Stimulated activated CD4-positive, alpha-beta T cell treated with anti-CD3 and anti-CD28 coated beads, Interleukin-12 subunit alpha, Interleukin-12 subunit beta, amount 100 ng/mL, for 4 hours (primary cell): Measurements from ENCODE around the gene MAP3K7.

Experiments used
- DNase-seq: peaks from one replicate; pipeline ENCODE4 v3.0.0-alpha.2; 2020

MAP3K7 gene

DNA sequence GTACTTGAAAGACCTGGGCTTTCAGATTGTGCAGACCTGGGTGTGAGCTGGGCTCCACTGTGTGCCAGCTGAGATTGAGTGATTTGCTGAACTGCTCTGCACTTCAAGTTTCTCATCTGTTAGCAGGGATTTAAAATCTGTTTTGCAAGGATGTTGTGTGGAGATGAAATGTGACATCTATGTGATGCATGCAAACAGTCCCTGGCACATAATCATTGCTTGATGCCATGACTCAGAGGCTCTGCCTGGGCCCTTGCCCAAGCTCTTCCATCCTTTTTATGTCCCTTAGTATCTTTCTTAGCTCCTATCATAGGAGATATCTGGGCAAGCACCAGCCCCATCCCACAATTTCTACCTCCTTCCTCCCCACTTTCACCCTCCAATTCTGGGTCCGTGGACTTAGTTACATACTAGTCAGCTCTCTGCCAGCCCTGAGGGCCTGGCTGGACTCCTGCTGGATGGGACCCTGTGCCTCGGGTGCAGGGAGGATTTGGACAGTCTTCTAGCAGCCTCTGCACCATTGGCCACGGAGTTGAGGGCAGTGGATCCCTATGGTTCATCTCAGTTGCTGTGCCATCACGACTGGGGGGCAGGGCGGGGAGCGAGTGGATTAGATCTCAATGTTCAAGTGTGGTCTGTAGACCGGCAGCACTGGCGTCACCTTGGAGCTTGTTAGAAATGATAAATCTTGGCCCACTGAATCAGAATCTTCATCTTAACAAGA, 103.6 kb downstream of the MAP3K7 start:
- no peak for DNase-seq

DNA sequence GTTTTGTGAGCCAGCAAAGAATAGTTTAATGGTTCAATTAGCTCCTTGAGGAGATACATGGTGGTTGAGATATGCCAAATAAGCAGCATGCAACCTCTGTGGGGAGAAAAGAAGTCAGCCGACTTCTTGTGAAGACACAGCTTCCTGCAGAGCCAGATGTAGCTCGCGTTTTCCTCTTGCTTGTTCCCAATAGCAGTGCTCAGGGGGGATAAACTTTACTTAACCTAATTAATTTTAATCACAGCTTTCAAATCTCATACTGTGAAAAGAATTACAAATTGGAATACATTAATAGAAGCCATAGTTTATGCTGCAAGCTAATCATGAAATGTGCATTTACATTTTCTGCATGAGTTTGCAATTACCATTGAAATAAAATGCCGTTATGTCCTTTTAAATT, 106.2 kb downstream of the MAP3K7 start:
- DNase-seq, result no peak

DNA sequence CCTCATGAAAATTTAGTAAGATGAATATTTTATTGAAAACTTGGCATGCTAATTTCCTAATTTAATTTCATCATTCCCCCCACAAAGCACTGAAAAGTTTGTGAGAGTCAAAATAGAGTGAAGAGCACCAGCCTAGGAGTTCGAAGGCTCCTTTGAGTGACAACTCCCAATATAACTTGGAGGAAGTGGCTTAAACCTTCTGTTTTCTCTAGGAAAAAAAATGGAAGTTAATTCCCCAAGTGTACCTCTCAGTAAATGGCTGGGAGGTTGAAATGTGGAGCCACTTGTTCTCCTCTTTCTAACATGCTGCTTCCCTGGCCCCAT, 107.3 kb downstream of the MAP3K7 start:
- no peak for DNase-seq

DNA sequence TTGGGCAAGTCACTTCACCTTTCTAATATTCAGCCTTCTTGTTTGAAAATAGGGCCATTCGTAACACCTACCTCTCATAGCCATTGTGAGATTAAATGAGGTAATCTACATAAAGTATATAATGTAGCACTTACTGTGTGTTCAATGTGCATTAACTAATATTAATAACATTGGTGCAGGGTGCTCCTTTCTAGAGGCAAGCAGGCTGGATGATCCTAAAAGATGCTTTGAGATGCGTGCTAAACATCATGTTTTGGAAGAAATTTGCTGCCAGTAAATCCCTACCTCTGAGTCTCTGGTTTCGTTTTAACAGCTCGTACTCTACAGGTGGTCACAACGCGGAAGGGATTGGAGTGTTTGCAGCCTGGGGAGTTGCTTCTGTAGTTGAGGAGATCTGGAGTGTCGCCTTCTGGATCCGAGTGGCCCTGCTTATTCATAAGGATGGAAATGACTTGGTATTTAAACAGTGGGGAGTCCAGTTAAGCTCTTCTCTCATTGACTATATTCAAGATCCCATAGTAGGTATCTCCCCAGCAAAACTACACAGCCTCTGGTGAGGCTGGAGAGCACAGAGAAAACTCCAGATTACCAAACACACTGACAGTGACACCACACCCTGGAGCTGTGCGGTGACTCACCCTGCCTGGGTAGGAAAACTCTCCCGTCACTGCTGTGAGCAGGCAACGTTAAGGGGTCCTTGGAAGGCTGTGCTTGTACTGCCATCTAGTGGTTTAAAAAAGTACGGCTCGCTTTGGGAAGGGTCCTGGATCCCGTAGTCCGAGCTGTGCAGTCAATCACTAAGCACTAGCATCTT, 107.9 kb downstream of the MAP3K7 start:
- peak; percentile 71 for DNase-seq

DNA sequence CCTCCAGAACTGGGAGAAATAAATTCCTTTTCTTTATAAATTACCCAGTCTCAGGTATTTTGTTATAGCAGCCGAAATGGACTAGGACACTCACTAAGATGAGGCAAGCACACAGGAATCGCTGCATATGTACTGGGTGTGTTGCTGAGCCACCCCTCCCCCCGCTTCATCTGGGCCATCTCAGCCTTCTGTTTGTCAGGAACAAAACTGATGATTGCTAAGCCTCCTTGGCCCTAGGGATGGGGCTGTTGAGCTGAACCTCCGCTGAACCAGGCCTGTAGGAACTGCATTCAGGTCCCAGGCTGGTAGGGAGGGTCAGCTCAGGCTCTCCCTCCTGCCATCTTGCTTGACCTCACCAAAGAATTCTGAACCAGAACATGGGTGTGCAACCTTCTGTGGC, 108.6 kb downstream of the MAP3K7 start:
- DNase-seq, result no peak

DNA sequence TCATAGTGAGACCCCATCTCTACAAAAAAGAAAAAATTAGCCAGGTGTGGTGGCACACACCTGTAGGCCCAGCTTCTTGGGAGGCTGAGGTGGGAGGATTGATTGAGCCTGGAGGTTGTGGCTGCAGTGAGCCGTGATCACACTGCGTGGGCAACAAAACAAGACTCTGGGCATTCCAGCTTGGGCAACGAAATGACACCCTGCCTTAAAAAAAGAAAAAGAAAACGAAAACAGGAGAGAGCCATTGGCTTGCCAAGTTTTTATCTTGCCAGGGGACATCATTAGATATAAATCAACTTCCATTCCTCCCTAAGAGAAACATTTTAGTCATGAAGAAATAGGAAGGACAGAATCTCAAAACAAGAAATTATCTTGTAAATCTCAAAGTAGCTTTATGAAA, 109.5 kb downstream of the MAP3K7 start:
- DNase-seq, result no peak

DNA sequence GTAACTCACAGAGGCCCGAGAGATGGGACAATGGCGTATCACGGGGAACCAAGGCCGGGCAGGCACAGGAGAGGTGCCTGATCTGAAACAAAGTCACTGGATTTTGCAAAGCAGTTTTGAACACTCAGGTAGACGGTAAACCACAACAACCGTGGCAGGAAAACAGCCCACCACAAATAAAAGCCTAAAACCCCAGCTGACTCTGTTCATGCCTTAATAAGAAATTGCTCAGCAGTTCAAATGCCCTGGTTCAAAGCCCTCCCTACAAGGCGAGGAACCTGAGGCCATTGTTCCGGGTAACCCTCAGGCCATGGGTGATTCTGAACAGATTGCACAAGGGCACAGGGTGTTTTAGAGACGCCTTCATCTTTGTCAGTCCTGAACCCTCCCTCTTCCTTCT, 114.2 kb downstream of the MAP3K7 start:
- no peak for DNase-seq

DNA sequence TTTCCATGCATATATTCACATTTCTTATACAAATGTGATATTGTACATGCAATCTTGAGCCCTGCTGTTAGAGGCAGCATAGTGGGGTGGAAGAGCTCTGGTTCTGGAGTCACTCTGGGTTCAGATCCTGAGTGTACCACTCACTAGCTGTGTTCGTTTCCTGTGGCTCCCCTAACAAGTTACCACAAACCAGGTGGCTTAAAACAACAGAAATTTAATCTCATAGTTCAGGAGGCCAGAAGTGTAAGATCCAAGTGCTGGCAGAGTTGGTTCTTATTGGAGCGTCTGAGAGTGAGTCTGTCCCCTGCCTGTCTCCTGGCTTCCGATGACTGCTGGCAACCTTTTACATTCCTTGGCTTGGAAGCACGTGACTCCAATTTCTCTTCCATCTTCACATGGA, 115.6 kb downstream of the MAP3K7 start:
- DNase-seq, result no peak

DNA sequence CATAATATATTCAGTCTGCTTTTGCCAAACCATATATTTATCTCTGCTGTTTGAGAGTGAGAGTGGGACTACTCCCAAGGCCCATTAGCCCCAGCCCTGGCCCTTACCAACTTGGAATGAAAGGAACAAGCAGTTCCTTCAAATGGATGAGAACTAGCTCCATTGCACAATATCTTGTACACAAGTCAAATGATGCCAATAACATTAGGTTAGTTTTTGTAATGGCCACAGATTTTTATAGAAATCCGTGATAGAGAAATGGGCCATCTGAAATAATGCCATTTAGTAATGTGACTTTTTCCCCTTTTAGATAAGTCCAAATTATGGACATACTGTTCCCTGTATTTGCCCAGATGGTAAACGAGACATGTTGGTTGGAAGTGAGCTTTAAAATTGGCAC, 117.0 kb downstream of the MAP3K7 start:
- no peak for DNase-seq

DNA sequence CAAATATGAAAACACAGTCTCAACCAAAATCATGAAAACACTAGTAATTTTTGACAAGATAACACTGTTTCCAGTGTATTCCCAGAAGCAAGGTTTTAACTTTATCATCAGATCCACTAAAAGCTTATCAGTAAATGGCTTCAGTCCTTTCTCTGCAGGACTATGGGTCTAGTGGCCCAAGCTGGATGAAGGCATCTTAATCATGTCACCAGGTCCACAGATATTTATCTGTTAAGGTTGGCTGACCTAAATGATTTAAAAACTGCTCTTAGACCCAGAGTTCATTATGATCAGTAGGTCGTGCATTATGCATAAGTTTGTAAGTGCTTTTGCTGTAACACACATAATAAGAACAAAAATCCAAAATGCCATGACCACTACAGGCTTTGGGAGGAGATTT, 118.0 kb downstream of the MAP3K7 start:
- DNase-seq, result no peak

DNA sequence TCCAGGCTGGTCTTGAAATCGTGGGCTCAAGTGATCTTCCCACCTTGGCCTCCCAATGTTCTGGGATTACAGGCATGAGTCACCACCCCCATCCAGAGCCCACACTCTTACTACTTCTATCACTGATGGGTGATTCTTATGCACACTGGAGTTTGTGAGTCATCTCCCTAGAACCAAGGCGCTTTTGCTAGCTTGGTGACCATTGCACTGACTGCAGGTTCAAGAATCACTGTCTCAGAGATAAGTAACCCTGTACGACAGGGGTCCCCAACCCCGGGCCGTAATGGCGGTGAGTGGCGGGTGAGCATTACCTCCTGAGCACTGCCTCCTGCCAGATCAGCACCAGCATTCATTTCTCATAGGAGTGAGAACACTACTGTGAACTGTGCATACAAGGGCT, 118.8 kb downstream of the MAP3K7 start:
- DNase-seq, result peak; percentile 25

DNA sequence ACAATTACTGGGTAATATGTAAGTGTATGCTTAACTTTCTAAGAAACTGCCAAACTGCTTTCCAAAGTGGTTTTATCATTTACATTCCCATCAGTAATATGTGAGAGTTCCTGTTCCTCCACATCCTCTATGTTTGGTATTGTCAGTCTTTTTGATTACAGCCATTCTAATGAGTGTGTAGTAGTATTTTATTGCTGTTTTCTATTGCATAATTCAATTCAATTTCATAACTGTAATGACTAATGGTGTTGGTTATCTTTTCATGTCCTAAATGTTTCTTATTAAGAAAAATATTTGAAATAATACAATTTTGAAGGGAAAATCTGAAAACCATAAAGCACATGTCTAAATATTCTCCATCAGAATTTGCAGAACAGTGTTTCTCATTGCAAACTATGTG, 119.3 kb downstream of the MAP3K7 start:
- no peak for DNase-seq

DNA sequence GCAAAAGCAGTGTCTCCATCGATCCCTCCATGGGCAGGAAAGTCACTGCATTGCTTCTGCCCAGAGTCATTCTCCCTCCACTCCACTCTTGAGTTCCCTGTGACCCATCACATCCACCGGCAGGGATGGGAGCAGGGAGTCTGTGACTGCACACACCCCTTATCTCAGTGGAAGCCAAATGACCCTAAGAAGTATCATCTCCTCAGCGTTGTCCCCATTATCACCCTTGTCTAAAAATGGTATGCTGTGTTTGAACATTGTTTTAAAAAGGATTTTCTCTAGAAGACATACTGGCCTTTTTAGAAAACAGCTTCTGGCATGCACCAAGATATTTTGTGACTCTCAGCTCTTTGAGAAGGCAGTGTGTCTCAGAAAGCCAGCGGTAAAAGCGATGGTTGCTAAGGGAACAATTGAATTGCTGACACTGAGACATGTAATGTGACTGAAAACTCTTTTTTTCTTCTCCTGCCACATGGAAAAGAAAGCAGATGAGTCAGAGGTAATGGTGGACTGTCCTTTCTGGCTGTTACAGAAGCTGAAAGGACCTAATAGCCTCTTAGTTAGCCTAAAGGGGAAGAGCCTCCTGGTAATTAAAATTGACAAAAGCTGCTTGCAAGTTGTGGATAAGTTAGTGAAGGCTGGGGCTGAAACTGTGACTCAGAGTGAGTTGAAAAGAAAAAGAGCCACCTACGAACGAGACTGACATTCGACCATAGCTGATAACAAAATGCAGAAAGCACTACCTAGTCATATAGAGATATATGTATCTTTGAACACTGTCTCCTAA, 120.5 kb downstream of the MAP3K7 start:
- peak; percentile 20 for DNase-seq

DNA sequence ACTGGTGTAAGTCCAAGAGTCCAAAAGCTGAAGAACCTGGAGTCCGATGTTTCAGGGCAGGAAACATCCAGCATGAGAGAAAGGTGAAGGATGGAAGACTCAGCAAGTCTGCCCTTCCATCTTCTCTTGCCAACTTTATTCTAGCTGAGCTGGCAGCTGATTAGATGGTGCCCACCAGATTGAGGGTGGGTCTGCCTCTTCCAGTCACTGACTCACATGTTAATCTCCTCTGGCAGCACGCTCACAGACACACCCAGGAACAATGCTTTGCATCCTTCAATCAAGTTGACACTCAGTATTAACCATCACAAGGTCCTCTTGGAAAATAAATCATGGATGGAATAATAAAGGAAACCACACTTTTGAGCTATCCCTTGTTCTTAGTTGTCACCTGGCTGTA, 121.2 kb downstream of the MAP3K7 start:
- DNase-seq, result no peak

DNA sequence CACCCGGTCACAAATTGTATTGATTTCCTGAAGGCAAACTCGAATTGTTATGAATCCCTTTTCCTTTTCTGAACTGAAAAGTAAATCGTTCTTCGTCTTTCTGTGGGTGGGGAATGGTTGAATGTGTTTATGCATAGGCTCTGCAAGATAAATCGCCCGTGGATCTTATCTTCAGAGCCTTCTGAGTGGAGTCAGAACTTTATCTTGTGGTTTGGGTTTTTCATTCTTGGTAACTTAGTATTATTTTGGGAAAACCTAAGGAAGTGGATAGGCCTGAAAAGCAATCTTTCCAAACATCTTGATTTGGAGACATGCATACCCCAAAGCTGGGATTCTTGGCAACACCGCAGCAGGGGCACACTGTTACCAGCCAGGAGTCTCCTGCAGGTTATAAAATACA, 122.4 kb downstream of the MAP3K7 start:
- no peak for DNase-seq

DNA sequence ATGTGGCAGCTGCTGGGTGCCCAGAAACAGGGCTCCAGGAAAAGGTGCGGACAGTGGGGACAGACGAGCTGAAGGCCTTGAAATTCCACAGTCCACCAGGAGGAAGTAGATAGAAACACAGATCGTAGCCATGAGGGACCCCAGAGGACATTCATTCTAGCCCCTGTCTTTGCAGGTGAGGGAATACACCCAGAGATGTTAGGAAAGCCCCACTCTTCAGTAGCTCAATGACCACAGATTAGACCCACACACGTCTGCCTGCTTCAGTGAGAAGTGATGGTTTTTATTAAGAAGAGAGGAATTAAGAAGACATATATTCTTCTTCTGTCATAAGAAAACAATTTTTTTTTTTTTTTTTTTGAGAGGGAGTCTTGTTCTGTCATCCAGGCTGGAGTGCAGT, 123.0 kb downstream of the MAP3K7 start:
- DNase-seq, result no peak
